HG03066 (cell line): ENCODE measurements around the gene WDR91.

ENCODE experiments used
- ATAC-seq: cut with Tn5 transposase; IDR thresholded peaks from one replicate; pipeline ENCODE4 v1.9.1; 2021; ENCODE audit warnings: low read depth; ENCODE audit not compliant: unreplicated experiment

Gene WDR91

DNA sequence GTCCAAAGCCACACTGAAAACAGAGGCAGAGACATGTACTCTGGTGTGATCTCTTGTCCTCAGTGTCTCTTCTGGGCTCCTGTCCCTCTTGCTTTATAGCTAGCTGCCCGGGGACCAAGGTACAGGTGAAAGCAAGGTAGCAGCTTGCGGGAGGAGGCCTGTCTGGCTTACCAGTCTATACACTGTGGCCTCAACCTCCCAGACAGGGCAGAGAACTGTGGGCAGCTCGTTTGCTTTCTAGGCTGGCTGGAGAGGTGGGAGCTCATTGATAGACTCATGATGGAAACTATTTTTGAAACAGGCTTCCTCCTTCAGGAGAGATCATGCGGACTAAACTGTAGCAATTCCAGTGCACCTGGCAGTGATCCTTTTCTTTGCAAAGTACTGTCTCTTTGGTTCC lies 45.5 kb downstream of the WDR91 start:
- ATAC-seq: no peak

- ATAC-seq: no peak
Measured at GRCh38 chr7:135164357-135165061, 46.8 kb downstream of the WDR91 start.

- ATAC-seq: no peak
Measured at GRCh38 chr7:135162382-135163001, 48.8 kb downstream of the WDR91 start.

DNA sequence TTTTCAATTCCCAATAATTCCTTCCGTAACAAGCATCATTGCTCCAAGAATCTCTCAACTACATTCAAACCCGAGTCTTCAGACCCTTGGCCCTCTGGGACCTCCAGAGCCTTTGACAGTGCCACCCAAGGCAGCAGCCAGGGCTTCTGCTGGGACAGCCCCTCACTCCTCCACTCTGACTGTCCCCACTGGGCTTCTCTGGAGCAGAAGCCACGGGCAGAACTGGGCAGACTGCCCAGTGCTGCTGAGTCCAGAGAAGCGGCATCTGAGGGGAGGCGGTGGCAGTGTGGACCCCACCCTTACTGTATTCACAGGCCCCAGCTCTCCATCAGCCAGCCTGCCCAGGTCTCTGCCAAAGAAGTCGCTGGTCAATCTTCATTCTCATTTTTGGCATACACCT lies 49.7 kb downstream of the WDR91 start:
- ATAC-seq: no peak

DNA sequence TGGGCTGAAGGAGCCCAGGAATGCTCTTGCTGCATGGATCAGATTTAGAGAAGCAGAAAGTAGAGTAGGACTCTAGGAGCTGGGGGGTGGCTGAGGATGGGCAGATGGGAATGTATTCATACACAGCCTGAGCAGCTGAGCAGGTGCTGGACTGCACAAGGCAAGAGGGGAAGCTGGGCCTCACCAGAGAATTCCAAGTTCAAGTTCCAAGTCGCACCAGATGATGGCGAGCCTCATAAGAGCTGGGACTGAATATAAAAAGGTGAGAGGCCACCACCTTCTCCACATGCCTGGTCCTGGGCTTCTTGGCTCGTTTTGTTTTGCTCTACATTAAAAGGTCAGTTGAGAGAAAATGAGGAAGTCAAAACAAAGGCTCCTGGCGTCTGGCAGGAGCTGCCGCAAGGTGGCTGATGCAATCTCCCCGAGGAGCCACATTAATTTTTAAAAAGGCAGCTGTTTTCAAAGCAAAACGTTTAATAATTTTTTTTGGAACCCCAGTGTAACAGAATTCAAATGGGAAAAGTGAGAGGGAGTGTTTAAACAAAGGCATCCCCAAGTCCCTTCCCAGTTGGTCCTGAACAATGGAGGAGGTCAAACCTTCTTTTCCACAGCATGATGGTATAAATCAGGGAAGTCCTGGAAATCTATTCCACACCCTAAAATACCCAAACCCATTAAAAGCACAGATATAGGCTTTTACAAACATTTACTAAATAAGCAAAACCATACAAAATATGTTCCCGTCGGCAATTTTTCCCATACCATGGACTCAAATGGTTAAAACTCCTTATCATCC lies 50.3 kb downstream of the WDR91 start:
- peak; percentile 26 for ATAC-seq

GRCh38 chr7:135160098-135160857 lies 51.0 kb downstream of the WDR91 start:
- ATAC-seq: peak; percentile 45

GRCh38 chr7:135159359-135160085 lies 51.8 kb downstream of the WDR91 start:
- no peak for ATAC-seq

DNA sequence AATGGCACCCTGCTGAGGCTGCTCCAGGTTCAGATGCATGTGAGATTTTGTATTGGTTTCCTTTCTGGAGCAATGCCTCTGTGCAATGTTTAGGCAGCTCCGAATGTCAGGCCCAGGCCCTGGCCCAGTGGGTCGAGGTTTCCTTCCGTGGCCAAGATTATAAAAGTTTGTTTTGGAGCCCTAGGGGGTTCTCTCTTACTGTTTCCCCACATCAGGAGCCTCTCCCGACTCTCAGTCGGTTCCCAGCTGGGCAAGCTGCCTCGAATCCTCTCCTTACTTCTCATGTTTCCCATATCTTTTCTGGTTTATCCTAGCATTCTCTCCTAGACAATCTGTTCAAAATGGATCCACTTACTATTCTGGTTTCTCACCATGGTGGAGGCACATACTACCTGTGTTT lies 52.5 kb downstream of the WDR91 start:
- ATAC-seq: no peak

GRCh38 chr7:135158141-135158655 lies 53.1 kb downstream of the WDR91 start:
- no peak for ATAC-seq

DNA sequence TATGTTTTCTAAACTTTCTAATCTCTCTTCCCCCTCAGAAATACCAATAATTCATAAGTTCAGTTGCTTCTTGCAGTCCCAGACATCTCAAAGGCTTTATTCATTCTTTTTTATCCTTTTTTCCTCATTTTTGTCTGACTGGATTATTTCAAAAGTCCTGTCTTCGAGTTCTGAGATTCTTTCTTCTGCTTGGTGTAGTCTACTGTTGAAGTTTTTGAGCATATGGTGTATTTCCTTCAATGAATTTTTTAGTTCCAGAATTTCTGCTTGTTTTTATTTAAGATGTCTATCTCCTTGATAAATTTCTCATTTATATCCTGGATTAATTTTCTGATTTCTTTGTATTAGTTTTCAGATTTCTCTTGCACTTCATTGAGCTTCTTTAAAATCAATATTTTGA lies 55.0 kb downstream of the WDR91 start:
- no peak for ATAC-seq

DNA sequence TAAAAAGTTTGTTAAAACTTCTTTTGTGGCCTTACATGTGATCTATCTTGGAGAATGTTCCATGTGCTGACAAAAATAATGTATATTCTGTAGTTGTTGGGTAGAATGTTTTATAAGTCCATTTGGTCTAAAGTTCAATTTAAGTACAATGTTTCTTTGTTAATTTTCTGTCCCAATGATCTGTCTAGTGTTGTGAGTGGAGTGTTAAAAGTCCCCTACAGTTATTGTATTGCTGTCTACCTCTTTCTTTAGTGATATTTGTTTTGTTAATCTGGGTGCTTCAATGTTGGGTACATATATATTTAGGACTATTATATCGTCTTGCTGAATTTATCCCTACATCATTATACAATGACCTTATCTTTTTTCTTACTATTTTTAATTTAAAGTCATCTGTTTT lies 56.6 kb downstream of the WDR91 start:
- no peak for ATAC-seq

DNA sequence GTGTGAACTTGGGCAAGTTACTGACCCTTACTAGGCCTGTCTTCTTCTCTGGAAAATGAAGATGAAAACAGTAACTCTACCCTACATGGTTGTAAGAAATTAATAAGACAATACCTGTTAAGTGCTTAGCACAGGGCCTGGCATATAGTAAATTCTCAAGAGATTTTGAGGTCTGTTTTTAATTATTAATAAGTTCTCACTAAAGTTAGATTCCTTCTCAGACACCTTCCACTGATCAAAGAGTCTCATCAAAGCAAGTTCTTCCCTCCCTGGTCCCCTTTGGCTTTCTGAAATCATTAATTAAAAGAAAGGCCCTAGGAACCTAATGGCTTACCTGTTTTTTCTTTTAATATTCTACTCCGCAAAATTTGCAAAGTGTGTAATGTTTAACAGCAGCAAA lies 58.9 kb downstream of the WDR91 start:
- ATAC-seq: no peak

DNA sequence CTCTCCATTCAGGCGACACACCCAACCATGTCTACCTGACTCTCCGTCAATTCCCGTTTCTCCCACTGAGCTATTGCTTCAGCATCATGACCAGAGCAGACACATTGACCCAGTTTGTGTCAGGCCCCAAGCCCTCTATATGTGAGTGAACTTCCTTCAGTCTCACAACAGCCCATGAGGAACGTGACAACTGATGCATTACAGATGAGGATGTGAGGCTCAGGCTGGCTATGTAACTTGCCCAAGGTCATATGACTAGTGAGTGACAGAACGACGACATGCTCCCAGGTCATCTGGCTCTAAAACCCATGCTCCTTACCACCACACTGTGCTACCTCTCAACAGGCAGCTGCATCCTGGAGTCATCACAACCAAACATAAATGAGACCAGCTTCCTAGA lies 59.8 kb downstream of the WDR91 start:
- ATAC-seq: no peak

DNA sequence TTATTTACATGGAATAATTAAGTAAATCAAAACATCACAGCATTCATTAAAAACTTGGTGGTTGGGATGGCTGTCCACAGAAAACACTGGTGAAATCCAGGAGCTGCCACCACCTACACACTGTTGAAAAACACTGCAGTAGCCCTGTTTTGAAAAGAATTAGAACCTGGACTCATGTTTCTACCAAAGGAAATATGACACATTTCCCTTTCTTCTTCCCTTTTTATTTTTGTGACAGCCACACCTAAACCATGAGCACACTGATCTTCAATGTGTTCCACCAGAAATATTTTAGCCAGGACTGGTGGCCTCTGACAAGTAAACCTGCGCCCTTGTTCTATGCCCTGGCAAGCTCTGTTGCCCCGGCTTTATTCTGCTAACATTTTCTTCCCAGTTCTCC lies 60.2 kb downstream of the WDR91 start:
- no peak for ATAC-seq

DNA sequence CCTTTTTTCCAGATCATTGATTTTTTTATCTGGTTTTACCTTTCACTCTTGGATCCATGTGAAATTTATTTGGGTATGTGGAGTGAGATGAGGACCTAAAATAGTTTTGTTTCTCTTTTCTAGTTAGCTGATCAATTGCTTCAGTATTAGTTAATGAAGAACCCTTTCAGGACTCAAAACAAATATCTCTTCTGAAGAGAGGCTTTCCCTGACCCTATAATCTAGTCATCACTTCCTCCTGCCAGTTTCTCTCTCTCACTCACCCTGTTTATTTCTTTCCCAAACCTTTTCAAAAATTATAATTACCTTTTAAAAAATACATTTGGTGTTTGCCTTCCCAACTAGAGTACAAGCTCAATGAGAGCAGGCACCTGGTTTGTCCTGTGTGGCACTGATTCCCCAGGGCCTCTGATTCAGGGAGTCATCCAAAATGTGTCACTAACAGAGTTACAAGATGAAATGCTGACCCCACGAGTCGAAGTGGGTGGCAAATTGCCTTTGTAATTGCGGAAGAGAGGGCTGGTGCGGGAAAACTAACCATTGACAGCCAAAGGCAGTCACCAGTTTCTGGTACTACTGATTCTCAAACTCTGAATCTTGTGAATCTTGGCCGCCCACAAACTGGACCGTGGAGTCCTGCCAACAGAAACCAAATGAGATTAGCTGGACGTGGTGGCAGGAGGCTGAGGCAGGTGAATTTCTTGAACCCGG lies 61.1 kb downstream of the WDR91 start:
- ATAC-seq: no peak

DNA sequence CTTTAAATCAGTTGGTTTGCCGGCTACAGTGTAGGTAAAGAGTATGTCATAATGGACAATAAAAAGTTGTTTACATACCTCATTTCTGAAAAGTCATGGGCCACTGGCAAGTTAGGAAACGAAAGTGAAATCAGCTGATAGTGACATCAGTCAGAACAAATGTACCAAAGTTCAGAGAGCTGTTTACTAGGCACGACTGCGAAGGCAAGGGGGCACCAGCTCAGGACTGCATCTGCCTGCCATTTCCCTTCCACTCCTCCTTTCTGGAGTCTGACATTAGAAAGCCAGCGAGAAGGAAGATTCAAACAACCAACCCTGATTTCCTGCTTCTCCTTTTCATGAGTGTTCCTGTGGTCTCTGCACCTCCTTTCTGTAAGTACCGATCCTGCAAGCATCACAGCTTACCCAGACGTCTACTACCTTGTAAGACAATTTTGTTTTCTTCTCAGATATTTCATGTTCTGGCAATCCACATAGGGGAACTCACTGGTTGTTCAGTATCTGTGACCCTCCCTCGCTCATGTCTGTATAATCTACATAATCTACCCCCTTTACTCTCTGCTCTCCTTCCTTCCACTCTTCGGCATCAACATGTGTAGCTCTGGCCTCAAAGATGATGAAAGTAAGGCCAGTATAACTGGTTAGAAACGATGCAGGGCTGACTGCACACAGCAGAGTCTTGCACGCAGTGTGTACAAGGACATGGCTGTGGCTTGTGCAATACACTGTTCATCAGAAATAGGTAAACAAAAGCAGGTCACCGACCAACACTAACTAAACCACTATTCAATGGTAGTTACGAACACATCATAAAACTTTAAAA lies 63.2 kb downstream of the WDR91 start, which contains the start of gene TMEM140:
TMEM140 (plus strand) TSS at position 174 of the 823 bp plus-strand sequence. CDS start 16,370 bp downstream, outside the sequence.
- peak; percentile 71 for ATAC-seq

DNA sequence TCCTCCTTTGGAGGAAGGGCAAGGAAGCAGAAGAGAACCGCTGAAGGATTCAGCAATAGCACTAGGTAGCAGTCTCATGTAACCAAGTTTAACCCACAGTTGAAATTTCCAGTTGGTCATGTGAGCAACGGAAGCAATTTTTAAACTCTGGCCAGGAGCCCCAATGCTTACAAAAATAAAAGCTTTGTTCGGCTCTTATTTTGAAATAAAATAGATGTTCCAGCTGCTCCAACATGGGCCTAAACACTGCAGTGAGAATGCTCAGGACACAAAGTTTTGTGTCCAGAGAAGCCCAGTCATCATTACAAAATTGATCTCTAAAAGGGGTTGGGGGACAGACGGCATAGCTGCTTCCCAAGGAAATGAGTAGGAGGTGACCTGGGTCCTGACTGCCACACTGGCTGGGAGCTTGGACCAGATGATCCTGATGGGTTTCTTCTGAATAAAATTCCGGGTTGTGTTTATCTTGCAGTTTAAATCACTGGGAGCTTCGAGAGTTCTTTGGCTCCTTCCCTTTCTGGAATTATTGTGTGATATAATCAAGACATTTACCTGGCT lies 63.9 kb downstream of the WDR91 start:
- ATAC-seq: peak; percentile 14
